OCI-LY7 (cell line): ENCODE measurements around the gene ENO2. TPM values are rescaled to one million over a fixed set of nuclear protein-coding genes. Genes with fewer than 3 reads are reported as not detected.
"Not testable (repeated sequence)": the region's sequence is repeated elsewhere in the genome, so short reads cannot be mapped to it uniquely, and the experiment has no call there.

ENCODE experiments used
- BruUV-seq: library from RNA; stranded (reverse); fragments of 400-500 nt; replicated peaks from 2 replicates; lab custom pipeline; 2021; lab: Mats Ljungman, UMichigan
- CTCF ChIA-PET: fragments of 300-600 bp; sonication (Branson Sonifier 250); formaldehyde crosslinking; loops from one replicate; lab custom pipeline; 2022; ENCODE audit warnings: antibody characterized with exemption; ENCODE audit not compliant: unreplicated experiment; lab: Charles Lee
- POLR2A ChIA-PET: fragments of 300-600 bp; sonication (Branson Sonifier 250); formaldehyde crosslinking; loops from one replicate; lab custom pipeline; 2022; ENCODE audit warnings: antibody characterized with exemption; lab: Charles Lee
- DNase-seq: peaks from one replicate; pipeline ENCODE4 v3.0.0-alpha.2; 2015; ENCODE audit warnings: low spot score
- H2AFZ ChIP-seq: fragments of 200-600 bp; sonication (generic), shearing (Covaris generic); 2 replicates; pipeline ENCODE4 v1.6.1; 2014; ENCODE audit warnings: mild to moderate bottlenecking, antibody characterized with exemption, low read length, moderate library complexity
- H3K27ac ChIP-seq: fragments of 200-600 bp; sonication (generic); 2 replicates; pipeline ENCODE4 v1.5.1; 2014; ENCODE audit warnings: mixed run types, low read depth, mild to moderate bottlenecking, moderate library complexity, low read length, inconsistent platforms; ENCODE audit not compliant: poor library complexity, severe bottlenecking
- H3K36me3 ChIP-seq: fragments of 200-600 bp; sonication (generic); 2 replicates; pipeline ENCODE4 v1.6.1; 2014; ENCODE audit warnings: mild to moderate bottlenecking, antibody characterized with exemption, low read length, moderate library complexity, mixed read lengths; ENCODE audit not compliant: insufficient read depth
- H3K4me1 ChIP-seq: fragments of 200-600 bp; sonication (generic); 2 replicates; pipeline ENCODE4 v1.5.1; 2014; ENCODE audit warnings: mild to moderate bottlenecking, low read length; ENCODE audit not compliant: insufficient read depth, poor library complexity, severe bottlenecking
- H3K4me2 ChIP-seq: fragments of 200-600 bp; sonication (generic); 2 replicates; pipeline ENCODE4 v1.6.1; 2014; ENCODE audit warnings: mild to moderate bottlenecking, low read length
- H3K4me3 ChIP-seq: fragments of 200-600 bp; sonication (generic); 2 replicates; pipeline ENCODE4 v1.5.1; 2014; ENCODE audit warnings: mild to moderate bottlenecking, low read depth, low read length; ENCODE audit not compliant: poor library complexity, severe bottlenecking
- H3K79me2 ChIP-seq: fragments of 200-600 bp; sonication (generic); 2 replicates; pipeline ENCODE4 v1.6.1; 2016; ENCODE audit warnings: low read depth, mild to moderate bottlenecking, low read length, moderate library complexity, mixed read lengths; ENCODE audit not compliant: insufficient read depth
- H3K9me2 ChIP-seq: fragments of 200-600 bp; sonication (generic); 2 replicates; pipeline ENCODE4 v1.6.1; 2016; ENCODE audit warnings: mild to moderate bottlenecking, low read length, mixed read lengths; ENCODE audit not compliant: insufficient read depth
- H3K9me3 ChIP-seq: fragments of 200-600 bp; sonication (generic); 2 replicates; pipeline ENCODE4 v1.6.1; 2014; ENCODE audit warnings: mild to moderate bottlenecking, mixed run types, low read length, mixed read lengths
- H4K20me1 ChIP-seq: fragments of 200-600 bp; sonication (generic); 2 replicates; pipeline ENCODE4 v1.6.1; 2014; ENCODE audit warnings: mild to moderate bottlenecking, antibody characterized with exemption, low read length, moderate library complexity, mixed read lengths; ENCODE audit not compliant: insufficient read depth
- CTCF ChIP-seq: fragments of 200-600 bp; sonication (generic); conservative IDR thresholded peaks from 2 replicates; pipeline ENCODE4 v1.5.1; 2014; ENCODE audit warnings: mild to moderate bottlenecking, antibody characterized with exemption, low read length, moderate library complexity, mixed read lengths
- EZH2phosphoT487 ChIP-seq: fragments of 200-600 bp; sonication (generic); IDR thresholded peaks from 2 replicates; pipeline ENCODE4 v1.6.1; 2018; ENCODE audit warnings: low read depth, borderline replicate concordance, mild to moderate bottlenecking, mixed run types, antibody characterized with exemption, low read length, moderate library complexity, mixed read lengths
- intact Hi-C: fragments of 100-400 bp; cut with micrococcal nuclease; formaldehyde crosslinking; loops from one replicate; pipeline ENCODE4 v1.10.0; 2022; ENCODE audit not compliant: unreplicated experiment
- total RNA-seq, 2 experiments: library from RNA; depleted of rRNA in 1 of 2; stranded (reverse); fragments of >200 nt in 1 of 2; shearing (Covaris generic) in 1 of 2; gene quantifications; 2 replicates each; pipeline ENCODE4 v1.2.3, GENCODE V29; 2014 to 2022

Gene ENO2
- total RNA-seq, 2 experiments from 2014 or later: 24.9 to 89.5 TPM

GRCh38 chr12:6887460-6887859, 26.9 kb upstream of the ENO2 start:
- no peak for DNase-seq
- peaks cover 28% of the 10 kb centered on the region for H3K4me1 ChIP-seq
- ChIA-PET POLR2A (no interaction called here), CTCF (no interaction called here)
- no peaks in the 10 kb centered on the region for H4K20me1 ChIP-seq
- no peak for TF ChIP-seq CTCF
- no peak for TF ChIP-seq EZH2phosphoT487
- intact Hi-C loops: no loop called here
- H3K4me3 ChIP-seq: no peak overlapping the region
- H2AFZ ChIP-seq: no peak overlapping the region
- no peaks in the 10 kb centered on the region for H3K79me2 ChIP-seq
- no peak overlapping the region for H3K4me2 ChIP-seq
- no peaks in the 10 kb centered on the region for H3K9me2 ChIP-seq
- H3K36me3 ChIP-seq: peaks cover 16% of the 10 kb centered on the region; the same call in 1 of the 2 replicates
- no TSS peak for BruUV-seq
- H3K9me3 ChIP-seq: no peaks in the 10 kb centered on the region
- H3K27ac ChIP-seq: no peak overlapping the region

GRCh38 chr12:6888360-6888759, 26.0 kb upstream of the ENO2 start:
- Histone ChIP-seq H3K4me2 (no peak overlapping the region), H3K79me2 (no peaks in the 10 kb centered on the region), H3K36me3 (peaks cover 16% of the 10 kb centered on the region; the same call in 1 of the 2 replicates), H3K27ac (no peak overlapping the region), H3K4me1 (peaks cover 28% of the 10 kb centered on the region), H3K4me3 (no peak overlapping the region), H2AFZ (no peak overlapping the region), H4K20me1 (no peaks in the 10 kb centered on the region), H3K9me3 (no peaks in the 10 kb centered on the region), H3K9me2 (no peaks in the 10 kb centered on the region)
- intact Hi-C loops: no loop called here
- POLR2A ChIA-PET: no interaction called here
- TF ChIP-seq EZH2phosphoT487: no peak
- CTCF ChIA-PET: no interaction called here
- no TSS peak for BruUV-seq
- no peak for DNase-seq

DNA sequence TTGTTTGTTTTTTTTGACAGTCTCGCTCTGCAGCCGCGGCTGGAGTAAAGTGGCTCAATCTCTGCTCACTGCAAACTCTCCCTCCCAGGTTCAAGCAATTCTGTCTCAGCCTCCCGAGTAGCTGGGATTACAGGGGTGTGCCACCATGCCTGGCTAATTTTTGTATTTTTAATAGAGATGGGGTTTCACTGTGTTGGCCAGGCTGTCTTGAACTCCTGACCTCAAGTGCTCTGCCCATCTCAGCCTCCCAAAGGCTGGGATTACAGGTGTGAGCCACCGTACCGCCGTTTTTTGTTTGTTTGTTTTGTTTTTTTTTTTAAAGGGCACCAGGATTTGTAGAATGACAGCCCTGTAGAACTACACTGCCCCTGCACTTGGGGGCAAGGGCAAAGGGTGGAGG, 25.6 kb upstream of the ENO2 start:
- H3K4me2 ChIP-seq, intact Hi-C loops, H3K9me3 ChIP-seq, BruUV-seq, H3K27ac ChIP-seq, POLR2A ChIA-PET, H3K79me2 ChIP-seq, H3K9me2 ChIP-seq, DNase-seq, H4K20me1 ChIP-seq, H3K4me3 ChIP-seq, CTCF ChIA-PET, H2AFZ ChIP-seq: not testable (repeated sequence)
- Histone ChIP-seq H3K36me3 (peaks cover 11% of the 10 kb centered on the region; the same call in 1 of the 2 replicates), H3K4me1 (peaks cover 28% of the 10 kb centered on the region)

GRCh38 chr12:6889775-6890573, 24.4 kb upstream of the ENO2 start:
- H3K4me3 ChIP-seq: peak overlapping the region; percentile 59
- H2AFZ ChIP-seq: peak overlapping the region; percentile 63; the same call in 1 of the 2 replicates
- H4K20me1 ChIP-seq, DNase-seq, H3K9me2 ChIP-seq, H3K9me3 ChIP-seq, H3K36me3 ChIP-seq, POLR2A ChIA-PET, CTCF ChIA-PET, BruUV-seq, H3K79me2 ChIP-seq: not testable (repeated sequence)
- intact Hi-C loops: loop anchor here (2.0 kb wide), 2 partner anchors 33 to 47 kb away; no protein-coding TSS in a partner anchor
- H3K4me1 ChIP-seq: peaks cover 28% of the 10 kb centered on the region
- H3K27ac ChIP-seq: peak overlapping the region; percentile 81
- peak overlapping the region; percentile 66 for H3K4me2 ChIP-seq
